Mesodermal cell (in vitro differentiated cells): ENCODE results near the gene GPA33. TPM values are rescaled to one million over a fixed set of nuclear protein-coding genes. Genes with fewer than 3 reads are reported as not detected.

ENCODE experiments used
- H3K27ac ChIP-seq: 2 replicates; pipeline ENCODE4 v1.7.0; 2013; ENCODE audit warnings: mild to moderate bottlenecking, low read depth, low read length, moderate library complexity; ENCODE audit not compliant: severe bottlenecking
- H3K36me3 ChIP-seq: 2 replicates; pipeline ENCODE4 v1.7.1; 2013; ENCODE audit warnings: mild to moderate bottlenecking, low read length, moderate library complexity; ENCODE audit not compliant: control insufficient read depth, insufficient read depth
- H3K4me1 ChIP-seq: one replicate; pipeline ENCODE4 v1.7.1; 2013; ENCODE audit warnings: mild to moderate bottlenecking, low read length; ENCODE audit not compliant: insufficient read depth, control insufficient read depth, poor library complexity, severe bottlenecking
- H3K4me3 ChIP-seq: 2 replicates; pipeline ENCODE4 v1.7.0; 2013; ENCODE audit warnings: low read length, control low read depth, mild to moderate bottlenecking; ENCODE audit not compliant: insufficient read depth, poor library complexity, severe bottlenecking; ENCODE audit errors: extremely low read depth
- H3K9me3 ChIP-seq: 2 replicates; pipeline ENCODE4 v1.7.1; 2013; ENCODE audit warnings: mild to moderate bottlenecking, low read length, moderate library complexity; ENCODE audit not compliant: control insufficient read depth
- WGBS, 2 experiments: methylation state at CpG; one replicate each; pipeline ENCODE4 v1.1.5; 2013; ENCODE audit warnings: missing lambda C conversion rate in 2 of 2; ENCODE audit not compliant: insufficient coverage in 2 of 2; 5-methylcytosine and 5-hydroxymethylcytosine counted together
- polyA plus RNA-seq, 2 experiments: library from polyadenylated mRNA; stranded (reverse); fragments of 50-300 nt; gene quantifications; one replicate each; pipeline ENCODE4 v1.2.3, GENCODE V29; 2013

Gene GPA33, protein sequence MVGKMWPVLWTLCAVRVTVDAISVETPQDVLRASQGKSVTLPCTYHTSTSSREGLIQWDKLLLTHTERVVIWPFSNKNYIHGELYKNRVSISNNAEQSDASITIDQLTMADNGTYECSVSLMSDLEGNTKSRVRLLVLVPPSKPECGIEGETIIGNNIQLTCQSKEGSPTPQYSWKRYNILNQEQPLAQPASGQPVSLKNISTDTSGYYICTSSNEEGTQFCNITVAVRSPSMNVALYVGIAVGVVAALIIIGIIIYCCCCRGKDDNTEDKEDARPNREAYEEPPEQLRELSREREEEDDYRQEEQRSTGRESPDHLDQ
- 1.1 TPM for polyA plus RNA-seq (2013, experiment 1 of 2)
- 1.3 TPM for polyA plus RNA-seq (2013, experiment 2 of 2)

GRCh38 chr1:167090314-167090942 is at the start of gene GPA33:
Gene GPA33 (minus strand): TSS chr1:167090377. CDS start chr1:167090287, 90 bp downstream.
- peaks cover 20% of the 10 kb centered on the region for H3K4me1 ChIP-seq
- H3K4me3 ChIP-seq, result no peak within 1 kb of the TSS
- no peaks in the 10 kb centered on the region for H3K36me3 ChIP-seq

DNA sequence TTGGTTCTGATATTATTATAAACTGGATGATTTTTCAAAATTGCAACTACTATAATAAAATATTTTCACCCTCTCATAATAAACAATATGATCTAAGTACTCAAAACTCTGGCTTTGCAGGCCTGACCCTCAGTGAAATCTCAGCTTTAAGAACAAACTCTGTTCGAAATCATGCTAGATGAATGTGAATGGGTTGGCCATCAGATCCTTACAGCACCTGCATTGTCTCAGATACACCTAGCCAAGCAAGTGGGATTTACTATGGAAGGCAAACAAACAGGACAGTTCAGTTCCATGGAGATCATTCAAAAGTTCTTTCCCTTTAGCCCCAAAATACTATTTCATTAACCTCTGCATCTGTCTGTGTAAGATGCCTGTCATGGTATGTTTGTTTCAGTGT is 48.5 kb upstream of the GPA33 start:
- no peaks in the 10 kb centered on the region for H3K36me3 ChIP-seq
- H3K27ac ChIP-seq, result no peak overlapping the region
- H3K9me3 ChIP-seq, result peaks cover 6% of the 10 kb centered on the region
- no peak overlapping the region for H3K4me3 ChIP-seq
- H3K4me1 ChIP-seq, result peaks cover 18% of the 10 kb centered on the region
- 83% methylated on average over 1 of the region's 1 CpG; no CpG with 5 or more reads in 1 of the 2 experiments for WGBS, 2 experiments

More at GRCh38 chr1:167090314-167090942, at the start of gene GPA33:
- no peaks in the 10 kb centered on the region for H3K9me3 ChIP-seq
- WGBS, 2 experiments, result no CpG with 5 or more reads among the region's 1 CpG
- no peak within 1 kb of the TSS for H3K27ac ChIP-seq

- Histone ChIP-seq H3K27ac (peak overlapping the region; percentile 77), H3K4me3 (no peak overlapping the region)
- WGBS, 2 experiments, result 45 to 58% methylated on average over 3 of the region's 3 CpGs
Measured at GRCh38 chr1:167137793-167138510, 47.8 kb upstream of the GPA33 start.

DNA sequence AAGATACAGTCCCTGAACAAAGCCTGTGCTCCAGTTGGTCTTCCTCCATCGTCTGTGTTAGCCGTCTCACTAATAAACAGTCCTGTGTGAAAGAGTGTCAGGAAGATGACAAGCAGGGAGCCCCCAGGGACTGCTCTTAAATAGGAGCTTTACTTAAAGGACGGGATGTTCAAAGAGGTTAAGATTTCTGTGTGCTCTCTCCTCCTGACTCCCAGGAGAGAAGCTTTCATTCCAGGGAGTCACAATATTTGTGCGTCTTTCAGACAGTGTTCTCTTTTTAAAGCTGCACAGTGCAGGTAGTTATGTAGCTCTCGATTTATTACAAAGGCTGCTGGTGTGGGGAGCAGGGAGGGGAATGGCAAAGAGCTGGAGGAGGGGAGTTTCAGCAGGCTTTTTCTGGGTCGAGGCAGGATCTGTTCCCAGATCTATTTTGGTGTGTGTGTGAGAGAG is 47.2 kb upstream of the GPA33 start:
- H3K27ac ChIP-seq, result peak overlapping the region; percentile 77
- H3K4me1 ChIP-seq, result peaks cover 18% of the 10 kb centered on the region
- no peak overlapping the region for H3K4me3 ChIP-seq
- H3K9me3 ChIP-seq, result peaks cover 6% of the 10 kb centered on the region
- 66 to 79% methylated on average over 5 of the region's 6 CpGs for WGBS, 2 experiments
- H3K36me3 ChIP-seq, result no peaks in the 10 kb centered on the region

More at GRCh38 chr1:167137793-167138510, 47.8 kb upstream of the GPA33 start:
- no peaks in the 10 kb centered on the region for H3K36me3 ChIP-seq
- peaks cover 6% of the 10 kb centered on the region for H3K9me3 ChIP-seq
- peaks cover 18% of the 10 kb centered on the region for H3K4me1 ChIP-seq

DNA sequence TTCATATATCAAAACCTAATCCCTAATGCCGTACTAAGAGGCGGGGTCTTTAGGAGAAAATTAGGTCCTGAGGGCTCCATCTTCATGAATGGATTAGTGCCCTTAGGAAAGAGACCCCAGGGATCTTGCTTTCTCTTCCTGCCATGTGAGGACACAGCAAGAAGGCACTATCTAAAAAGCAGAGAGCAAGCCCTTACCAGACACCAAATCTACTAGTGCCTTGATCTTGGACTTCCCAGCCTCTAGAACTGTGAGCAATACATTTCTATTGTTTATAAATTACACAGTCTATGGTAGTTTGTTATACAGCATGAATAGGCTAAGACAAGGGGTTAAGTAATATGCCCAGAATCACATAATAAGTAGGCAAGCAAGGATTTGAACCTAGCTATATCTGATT is 46.6 kb upstream of the GPA33 start:
- H3K27ac ChIP-seq, result peak overlapping the region; percentile 77
- no peak overlapping the region for H3K4me3 ChIP-seq
- no peaks in the 10 kb centered on the region for H3K36me3 ChIP-seq
- 93% methylated on average over 2 of the region's 2 CpGs; no CpG with 5 or more reads in 1 of the 2 experiments for WGBS, 2 experiments
- peaks cover 18% of the 10 kb centered on the region for H3K4me1 ChIP-seq
- peaks cover 6% of the 10 kb centered on the region for H3K9me3 ChIP-seq

DNA sequence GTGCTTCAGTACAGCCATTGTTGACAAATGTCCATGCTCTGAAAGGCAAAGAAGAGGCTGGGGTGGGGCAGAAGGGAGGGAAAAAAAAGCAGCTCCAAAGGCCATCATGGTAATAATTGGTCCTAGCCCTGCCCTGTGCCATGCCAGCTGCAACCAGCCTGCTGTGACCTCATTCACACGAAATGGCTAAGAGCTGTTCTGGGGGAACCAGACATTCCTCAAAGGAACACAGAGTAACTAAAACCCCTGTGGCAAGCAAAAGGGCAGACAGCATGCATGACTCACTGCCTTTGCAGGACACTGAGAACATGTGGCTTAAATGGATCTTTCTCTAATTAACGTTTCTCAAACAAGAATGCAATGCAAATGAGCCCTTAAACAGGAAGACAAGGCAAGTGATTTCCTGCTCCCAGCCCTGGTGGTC is 46.0 kb upstream of the GPA33 start:
- 15 to 25% methylated on average over 2 of the region's 2 CpGs for WGBS, 2 experiments
- no peak overlapping the region for H3K4me3 ChIP-seq
- peaks cover 18% of the 10 kb centered on the region for H3K4me1 ChIP-seq
- H3K9me3 ChIP-seq, result peaks cover 6% of the 10 kb centered on the region
- peak overlapping the region; percentile 77 for H3K27ac ChIP-seq
- no peaks in the 10 kb centered on the region for H3K36me3 ChIP-seq

DNA sequence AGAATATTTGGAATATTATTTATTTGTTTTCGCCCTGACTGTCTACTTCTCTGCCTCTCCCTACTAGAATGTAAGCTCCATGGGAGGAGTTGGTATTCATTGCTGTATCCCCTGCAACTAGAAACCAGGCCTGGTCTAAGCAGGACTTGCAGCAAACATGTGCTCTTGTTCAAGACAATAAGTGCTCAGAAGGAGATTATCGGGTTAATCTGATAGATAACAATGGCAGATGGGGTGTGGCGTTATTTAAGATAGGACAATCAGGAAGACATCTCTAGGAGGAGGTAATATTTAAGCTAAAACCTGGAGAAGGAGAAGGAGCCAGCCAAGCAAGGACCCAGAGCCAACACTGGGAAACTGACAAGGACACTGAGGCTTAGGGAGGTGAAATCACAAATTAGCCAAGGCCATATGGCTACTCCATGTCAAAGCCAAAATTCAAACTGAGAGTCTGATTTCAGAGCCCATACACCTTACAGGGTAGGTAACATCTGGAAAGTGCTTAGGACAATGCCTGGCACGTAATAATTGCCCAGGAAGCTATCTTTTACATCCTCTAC is 45.2 kb upstream of the GPA33 start:
- 73 to 96% methylated on average over 2 of the region's 4 CpGs for WGBS, 2 experiments
- no peaks in the 10 kb centered on the region for H3K36me3 ChIP-seq
- H3K9me3 ChIP-seq, result peaks cover 6% of the 10 kb centered on the region
- H3K4me3 ChIP-seq, result no peak overlapping the region
- no peak overlapping the region for H3K27ac ChIP-seq
- peaks cover 18% of the 10 kb centered on the region for H3K4me1 ChIP-seq

DNA sequence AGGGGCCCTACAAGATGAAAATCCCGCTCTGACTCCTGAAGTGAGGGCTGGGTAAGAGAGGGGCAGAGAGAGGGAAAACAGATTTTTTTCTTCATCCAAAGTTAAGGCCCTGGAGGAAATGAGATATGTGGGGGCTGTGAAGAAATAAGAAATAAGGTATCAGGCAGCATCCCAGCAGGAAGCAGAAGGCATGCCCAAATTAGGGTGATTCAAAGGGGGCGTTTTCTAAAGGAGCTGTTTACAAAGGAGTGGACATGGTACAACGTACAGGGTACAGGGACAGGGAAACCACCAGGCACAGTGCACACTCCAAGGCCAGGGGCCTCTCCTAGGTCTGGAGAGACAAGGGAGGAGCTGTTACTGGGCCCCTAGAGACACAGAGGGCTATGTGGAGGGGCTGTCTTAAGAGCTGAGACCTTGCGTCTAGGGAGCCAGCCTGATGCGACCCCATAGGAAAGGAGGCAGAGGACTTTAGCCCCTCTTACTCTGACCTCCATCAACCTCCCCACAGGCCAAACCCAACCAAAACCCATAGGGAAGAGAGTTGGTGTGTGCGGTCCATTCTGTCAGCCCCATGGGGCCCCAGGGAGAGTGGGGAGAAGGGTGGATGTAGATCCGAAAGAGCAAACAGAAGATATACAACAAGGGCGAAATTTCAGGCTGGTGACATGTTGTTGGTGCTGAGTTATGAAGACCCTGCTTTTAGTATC is 42.3 kb upstream of the GPA33 start:
- H3K4me3 ChIP-seq, result no peak overlapping the region

GRCh38 chr1:167130829-167131510 is 40.8 kb upstream of the GPA33 start:
- WGBS, 2 experiments, result 100% methylated on average over 1 of the region's 4 CpGs; no CpG with 5 or more reads in 1 of the 2 experiments
- Histone ChIP-seq H3K4me1 (peaks cover 11% of the 10 kb centered on the region), H3K27ac (no peak overlapping the region)

More for the DNA sequence above, 42.3 kb upstream of the GPA33 start:
- H3K36me3 ChIP-seq, result no peaks in the 10 kb centered on the region
- peaks cover 18% of the 10 kb centered on the region for H3K4me1 ChIP-seq
- WGBS, 2 experiments, result 87 to 96% methylated on average over 5 to 6 of the region's 8 CpGs
- H3K9me3 ChIP-seq, result peaks cover 6% of the 10 kb centered on the region
- no peak overlapping the region for H3K27ac ChIP-seq

More at GRCh38 chr1:167130829-167131510, 40.8 kb upstream of the GPA33 start:
- Histone ChIP-seq H3K9me3 (no peaks in the 10 kb centered on the region), H3K4me3 (no peak overlapping the region), H3K36me3 (no peaks in the 10 kb centered on the region)
